Medulla oblongata (tissue), 1 donor: ENCODE results near the gene CHAT.

Source experiments
- DNase-seq: peaks from one replicate; pipeline ENCODE4 v3.0.0-alpha.2; 2015; ENCODE audit errors: extremely low spot score

The CHAT gene

DNA sequence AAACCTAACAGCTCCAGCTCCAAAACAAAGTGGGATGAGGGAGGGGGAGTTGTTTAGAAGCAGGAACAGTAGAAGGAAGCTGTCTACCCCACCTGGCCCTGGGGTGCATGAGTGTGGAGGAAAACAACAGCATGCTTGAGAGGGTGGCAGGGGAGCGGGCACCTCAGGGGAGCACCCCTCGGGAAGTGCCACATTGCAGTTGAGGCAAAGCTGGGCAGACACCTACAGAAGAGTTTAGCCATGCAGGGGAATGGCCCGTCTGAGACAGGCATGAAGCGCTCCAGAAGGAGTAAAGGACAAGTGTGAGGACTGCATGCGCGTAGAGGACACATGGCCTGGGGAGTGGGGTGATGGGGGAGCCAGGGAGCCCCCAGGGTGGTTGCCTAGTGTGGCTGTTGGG lies 18.1 kb downstream of the CHAT start:
- DNase-seq, result no peak

GRCh38 chr10:49632406-49633317 lies 18.8 kb downstream of the CHAT start:
- no peak for DNase-seq

- no peak for DNase-seq
Observed at GRCh38 chr10:49633327-49634068, 19.7 kb downstream of the CHAT start.

DNA sequence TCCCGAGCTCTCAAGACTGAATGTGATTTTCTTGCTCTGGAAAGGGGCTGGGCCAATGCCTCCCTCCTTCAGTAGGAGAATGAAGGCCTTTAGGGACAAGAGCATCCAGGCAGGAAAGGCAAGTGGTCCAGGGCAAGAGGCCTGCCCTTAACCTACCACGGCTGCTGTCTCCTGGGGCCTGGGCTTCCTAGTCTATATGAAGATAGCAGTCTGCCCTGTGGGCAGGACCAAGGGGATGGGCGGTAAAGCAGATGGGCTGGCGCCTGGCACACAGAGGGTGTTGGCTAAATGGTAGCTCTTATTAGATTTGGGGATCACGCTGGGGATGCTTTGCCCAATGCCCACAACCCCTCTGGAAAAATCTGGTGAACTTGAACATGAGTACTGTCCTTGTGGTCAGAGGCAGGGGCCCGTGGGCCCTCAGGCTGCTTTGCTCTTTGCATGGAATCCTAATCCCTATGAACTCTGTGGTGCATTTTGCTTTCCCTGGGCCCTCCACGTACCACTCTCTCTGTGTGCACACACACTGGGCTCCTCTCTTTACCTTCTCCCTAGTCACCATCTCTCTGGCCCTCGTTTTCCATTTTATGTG lies 20.3 kb downstream of the CHAT start:
- DNase-seq, result no peak

GRCh38 chr10:49642311-49642710 lies 28.5 kb downstream of the CHAT start:
- no peak for DNase-seq

- no peak for DNase-seq
Observed at GRCh38 chr10:49643241-49644034, 29.6 kb downstream of the CHAT start.

- DNase-seq, result no peak
Observed at GRCh38 chr10:49644035-49644646, 30.3 kb downstream of the CHAT start.

- no peak for DNase-seq
Observed at GRCh38 chr10:49645417-49645816, 31.6 kb downstream of the CHAT start.

DNA sequence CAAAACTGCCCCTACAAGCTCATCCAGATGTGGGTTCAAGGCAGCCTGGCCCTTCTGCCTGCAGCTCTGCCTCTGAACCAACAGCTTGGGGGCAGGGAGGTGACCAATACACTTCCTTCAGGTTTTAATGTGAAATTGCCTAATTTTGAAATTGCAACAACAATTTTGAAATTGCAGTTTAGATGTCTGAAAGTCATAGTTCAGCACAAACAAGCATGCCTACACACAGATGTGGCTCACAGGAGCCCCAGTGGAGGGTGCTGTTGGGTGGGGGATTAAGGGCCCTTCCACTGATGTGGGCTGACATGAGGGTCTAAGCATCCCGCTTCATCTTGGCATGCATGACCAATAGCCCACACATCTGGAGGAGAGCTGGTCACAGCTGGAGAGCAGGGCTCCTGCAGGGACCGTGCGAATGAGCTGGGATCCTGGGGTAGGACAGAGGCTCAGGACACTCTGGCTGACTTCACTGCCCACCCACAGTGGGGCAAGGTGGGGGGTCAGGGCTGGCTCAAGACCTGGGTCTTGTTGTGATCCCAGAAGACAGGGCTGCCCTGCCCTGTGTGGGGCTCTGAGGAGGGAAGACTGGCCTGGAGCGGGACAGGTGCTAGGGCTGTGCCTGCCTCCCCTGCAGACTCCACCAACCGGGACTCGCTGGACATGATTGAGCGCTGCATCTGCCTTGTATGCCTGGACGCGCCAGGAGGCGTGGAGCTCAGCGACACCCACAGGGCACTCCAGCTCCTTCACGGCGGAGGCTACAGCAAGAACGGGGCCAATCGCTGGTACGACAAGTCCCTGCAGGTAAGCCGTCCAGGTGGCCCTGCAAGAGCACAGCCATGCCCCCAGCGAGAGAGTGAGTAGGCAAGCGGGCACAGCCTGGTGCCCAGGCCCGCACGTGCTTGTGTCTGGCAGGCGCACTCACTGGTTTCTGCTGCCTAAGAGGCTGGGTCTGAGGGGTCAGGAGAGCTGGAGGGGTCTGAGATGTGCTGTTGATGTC lies 32.3 kb downstream of the CHAT start:
- no peak for DNase-seq

- DNase-seq, result no peak
Observed at GRCh38 chr10:49647554-49647953, 33.7 kb downstream of the CHAT start.

DNA sequence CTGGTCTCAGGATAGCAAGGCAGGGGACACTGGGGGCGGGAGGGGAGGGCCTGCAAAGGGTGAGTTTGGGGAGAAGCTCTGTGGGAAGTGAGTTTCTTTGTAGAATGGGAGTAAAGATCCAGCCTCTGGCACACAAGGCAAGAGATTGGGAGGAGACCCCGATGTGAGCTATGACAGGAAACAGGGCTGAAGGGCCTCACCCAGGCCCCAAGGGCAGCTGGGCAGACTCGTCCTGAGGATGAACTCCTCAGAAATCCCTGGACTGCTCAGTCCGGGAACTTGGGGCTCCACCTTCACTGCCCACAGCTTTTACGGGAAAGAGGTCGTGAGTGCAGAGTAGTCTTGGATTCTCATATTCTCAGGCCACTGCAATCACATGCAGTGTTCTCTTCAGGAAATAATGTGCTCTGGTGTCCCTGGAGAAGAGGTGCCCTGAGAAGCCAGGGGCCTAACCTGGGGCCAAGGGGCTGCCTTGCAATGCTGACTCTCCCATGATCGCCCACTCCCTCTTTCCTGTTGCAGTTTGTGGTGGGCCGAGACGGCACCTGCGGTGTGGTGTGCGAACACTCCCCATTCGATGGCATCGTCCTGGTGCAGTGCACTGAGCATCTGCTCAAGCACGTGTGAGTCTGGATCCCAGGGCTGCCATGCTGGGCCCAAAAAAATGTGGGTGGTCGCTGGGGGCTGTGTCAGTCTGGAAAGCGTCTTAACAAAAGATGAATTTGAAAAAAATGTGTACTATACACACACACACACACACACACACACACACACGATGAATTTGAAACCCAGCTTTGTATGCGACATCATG lies 34.4 kb downstream of the CHAT start:
- no peak for DNase-seq

DNA sequence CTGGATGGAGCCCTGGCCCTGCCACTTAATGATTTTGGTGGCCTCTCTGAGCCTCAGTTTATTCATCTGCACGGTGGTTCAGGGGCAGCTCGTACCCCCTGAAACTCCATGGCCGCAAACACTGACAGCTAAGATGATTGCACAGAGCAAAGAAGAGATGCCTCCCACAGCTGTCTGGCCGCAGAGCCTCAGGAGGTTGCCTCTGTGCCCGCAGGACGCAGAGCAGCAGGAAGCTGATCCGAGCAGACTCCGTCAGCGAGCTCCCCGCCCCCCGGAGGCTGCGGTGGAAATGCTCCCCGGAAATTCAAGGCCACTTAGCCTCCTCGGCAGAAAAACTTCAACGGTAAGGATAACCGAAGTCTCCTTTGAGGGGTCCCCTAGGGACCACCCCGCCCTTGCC lies 35.5 kb downstream of the CHAT start:
- DNase-seq, result no peak

- DNase-seq, result no peak
Observed at GRCh38 chr10:49649936-49650723, 36.3 kb downstream of the CHAT start.

GRCh38 chr10:49650724-49651034 lies 36.8 kb downstream of the CHAT start:
- DNase-seq, result no peak

DNA sequence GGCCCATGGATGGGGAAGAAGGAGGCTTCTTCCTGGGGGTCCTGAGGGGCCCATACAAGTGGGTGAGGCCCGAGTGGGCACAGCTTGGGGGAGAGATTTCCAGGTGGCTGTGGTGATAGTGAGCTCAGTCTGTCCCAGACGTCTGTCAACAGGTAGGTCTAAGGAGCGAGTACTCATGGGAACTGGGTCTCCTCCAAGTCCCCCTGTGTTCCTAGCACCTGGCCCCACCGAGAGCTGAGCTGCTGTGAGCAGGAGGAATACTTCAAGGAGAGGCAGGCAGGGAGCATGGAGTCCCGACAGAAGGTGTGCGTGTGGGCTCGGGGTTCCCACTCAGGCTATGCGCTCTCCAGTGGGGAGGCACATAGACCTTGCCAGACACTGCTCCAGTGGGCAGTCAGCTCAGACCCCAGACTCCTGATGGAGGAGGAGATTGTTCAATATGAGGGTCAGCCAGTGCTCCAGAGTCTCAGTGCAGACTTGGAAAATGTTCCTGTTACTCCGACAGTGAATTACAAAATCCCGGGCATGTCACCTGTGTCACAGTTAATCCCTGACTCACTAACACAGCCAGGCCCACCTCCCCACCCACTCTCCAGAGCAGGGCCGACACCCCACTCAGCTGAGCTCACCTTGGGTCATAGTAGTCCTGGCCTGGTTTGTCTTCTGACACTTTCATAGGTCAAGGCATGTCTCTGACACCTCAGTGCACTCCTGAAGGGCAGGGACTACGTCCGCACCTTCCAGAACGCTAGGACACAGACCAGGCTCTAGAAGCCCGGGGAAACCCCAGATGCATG lies 37.4 kb downstream of the CHAT start:
- DNase-seq, result no peak

DNA sequence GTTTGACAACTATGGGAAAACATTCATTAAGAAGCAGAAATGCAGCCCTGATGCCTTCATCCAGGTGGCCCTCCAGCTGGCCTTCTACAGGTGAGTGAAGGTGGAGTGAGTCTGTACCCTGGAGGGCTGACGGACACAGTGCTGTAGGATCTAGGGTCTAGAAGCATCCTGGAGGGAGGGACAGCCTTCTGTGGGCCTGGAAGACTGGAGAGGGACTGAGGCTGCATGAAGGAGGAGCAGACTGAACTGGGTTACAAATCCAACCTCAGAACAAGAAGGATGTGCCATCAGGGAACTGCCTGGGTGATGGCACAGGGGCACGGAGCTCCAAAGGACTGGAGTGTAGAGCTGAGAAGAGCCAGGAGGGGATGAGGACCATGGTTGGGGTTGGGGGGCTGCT lies 38.1 kb downstream of the CHAT start:
- no peak for DNase-seq

DNA sequence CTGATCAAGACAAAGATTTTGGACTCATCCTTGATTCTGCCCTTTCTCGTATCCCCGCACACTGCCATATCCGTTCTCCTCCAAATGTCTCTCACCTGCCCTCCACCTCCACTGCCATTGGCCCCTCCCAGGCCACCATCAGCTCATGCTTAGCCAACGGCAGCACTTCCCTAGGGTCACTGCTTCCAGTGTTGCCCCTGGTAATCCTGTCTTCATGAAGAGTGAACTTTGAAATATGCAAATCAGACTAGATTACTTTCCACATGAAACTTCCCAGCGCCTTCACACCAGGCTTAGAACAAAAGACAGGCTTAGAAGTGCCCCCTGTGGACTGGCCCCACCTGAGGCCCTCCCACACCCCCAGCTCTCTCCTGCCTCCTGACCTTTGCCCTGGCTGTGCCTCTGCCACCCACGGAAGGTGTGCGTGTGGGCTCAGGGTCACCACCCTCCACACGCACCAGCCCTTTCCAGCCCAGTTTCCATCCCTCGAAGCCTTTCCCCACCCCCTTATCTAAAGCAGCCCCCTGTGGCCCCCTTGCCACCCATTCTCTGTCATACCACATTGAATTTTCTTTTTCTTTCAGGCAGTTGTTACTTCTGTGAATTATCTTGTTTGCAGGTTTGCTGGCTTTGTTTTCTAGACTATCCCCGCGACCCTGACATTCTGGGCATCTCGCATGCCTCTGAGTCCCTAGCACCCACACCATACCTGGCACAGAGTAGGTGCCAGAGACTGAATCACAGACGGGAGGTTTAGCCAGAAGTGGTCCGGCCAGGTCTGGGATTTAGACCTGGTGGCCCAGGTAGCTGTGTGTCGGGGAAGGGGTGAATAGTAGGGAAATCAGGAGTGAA lies 38.8 kb downstream of the CHAT start:
- DNase-seq, result no peak
